Trophoblast cell (in vitro differentiated cells and primary cell): ENCODE results near the gene PLEKHA3.
A peak's percentile ranks its signal among the peaks of the same experiment; 100 is the strongest.
"Not testable (repeated sequence)": the region's sequence is repeated elsewhere in the genome, so short reads cannot be mapped to it uniquely, and the experiment has no call there.

Experiments used
- DNase-seq, 2 donors: peaks; one replicate each; pipeline ENCODE4 v3.0.0-alpha.2; 2016
- H2AFZ ChIP-seq: 2 replicates; pipeline ENCODE4 v1.6.1; 2013; ENCODE audit warnings: low read length, moderate library complexity, mild to moderate bottlenecking; ENCODE audit not compliant: insufficient read depth, poor library complexity
- H2AK5ac ChIP-seq: 2 replicates; pipeline ENCODE4 v1.6.1; 2013; ENCODE audit warnings: mild to moderate bottlenecking, low read length
- H2BK120ac ChIP-seq: 2 replicates; pipeline ENCODE4 v1.6.1; 2013; ENCODE audit warnings: low read length, mild to moderate bottlenecking, moderate library complexity; ENCODE audit not compliant: insufficient read depth, poor library complexity
- H2BK12ac ChIP-seq: 2 replicates; pipeline ENCODE4 v1.6.1; 2013; ENCODE audit warnings: mild to moderate bottlenecking, low read length, moderate library complexity
- H2BK5ac ChIP-seq: 2 replicates; pipeline ENCODE4 v1.6.1; 2013; ENCODE audit warnings: low read length, low read depth, moderate library complexity, mild to moderate bottlenecking; ENCODE audit not compliant: poor library complexity
- H3K14ac ChIP-seq: 2 replicates; pipeline ENCODE4 v1.6.1; 2013; ENCODE audit warnings: mild to moderate bottlenecking, low read length
- H3K18ac ChIP-seq: 2 replicates; pipeline ENCODE4 v1.6.1; 2013; ENCODE audit warnings: mild to moderate bottlenecking, low read length
- H3K23ac ChIP-seq: 2 replicates; pipeline ENCODE4 v1.6.1; 2013; ENCODE audit warnings: low read length
- H3K27ac ChIP-seq: 2 replicates; pipeline ENCODE4 v1.5.1; 2013; ENCODE audit warnings: low read depth, mild to moderate bottlenecking, inconsistent platforms, low read length, moderate library complexity
- H3K27me3 ChIP-seq: 2 replicates; pipeline ENCODE4 v1.6.1; 2013; ENCODE audit warnings: inconsistent platforms, mild to moderate bottlenecking, low read length, moderate library complexity; ENCODE audit not compliant: insufficient read depth
- H3K36me3 ChIP-seq, 2 experiments: 1 replicate in 1 of 2; 2 replicates in 1 of 2; pipeline ENCODE4 v1.6.1; 2013; ENCODE audit warnings: low read length in 2 of 2, mild to moderate bottlenecking in 2 of 2, moderate library complexity in 1 of 2; ENCODE audit not compliant: insufficient read depth in 2 of 2, control insufficient read depth in 1 of 2
- H3K4ac ChIP-seq: 2 replicates; pipeline ENCODE4 v1.6.1; 2013; ENCODE audit warnings: low read depth, mild to moderate bottlenecking, low read length, moderate library complexity
- H3K4me1 ChIP-seq, 2 experiments: 1 replicate in 1 of 2; 2 replicates in 1 of 2; pipeline ENCODE4 v1.6.1; 2013; ENCODE audit warnings: low read length in 2 of 2, mild to moderate bottlenecking in 2 of 2, moderate library complexity in 1 of 2; ENCODE audit not compliant: insufficient read depth in 2 of 2, control insufficient read depth in 1 of 2
- H3K4me2 ChIP-seq: 2 replicates; pipeline ENCODE4 v1.6.1; 2013; ENCODE audit warnings: inconsistent platforms, mild to moderate bottlenecking, low read length, moderate library complexity
- H3K4me3 ChIP-seq: 2 replicates; pipeline ENCODE4 v1.5.1; 2013; ENCODE audit warnings: mild to moderate bottlenecking, low read depth, low read length, inconsistent platforms
- H3K79me1 ChIP-seq: one replicate; pipeline ENCODE4 v1.6.1; 2013; ENCODE audit warnings: low read length
- H3K79me2 ChIP-seq: 2 replicates; pipeline ENCODE4 v1.6.1; 2013; ENCODE audit warnings: low read length, mild to moderate bottlenecking; ENCODE audit not compliant: control insufficient read depth, insufficient read depth, poor library complexity
- H3K9ac ChIP-seq: 2 replicates; pipeline ENCODE4 v1.6.1; 2013; ENCODE audit warnings: mild to moderate bottlenecking, low read length
- H3K9me3 ChIP-seq: 2 replicates; pipeline ENCODE4 v1.6.1; 2013; ENCODE audit warnings: low read depth, mild to moderate bottlenecking, control low read depth, inconsistent platforms, low read length; ENCODE audit not compliant: insufficient read depth
- H4K12ac ChIP-seq: 2 replicates; pipeline ENCODE4 v1.6.1; 2013; ENCODE audit warnings: low read depth, mild to moderate bottlenecking, low read length, moderate library complexity
- H4K8ac ChIP-seq: 2 replicates; pipeline ENCODE4 v1.6.1; 2013; ENCODE audit warnings: low read depth, mild to moderate bottlenecking, low read length, moderate library complexity
- H4K91ac ChIP-seq: one replicate; pipeline ENCODE4 v1.6.1; 2013; ENCODE audit warnings: low read depth, mild to moderate bottlenecking, low read length, moderate library complexity
- WGBS: extraction: QIAGEN DNeasy Blood & Tissue Kit; methylation state at CpG from one replicate; pipeline ENCODE4 v1.1.7; 2013; ENCODE audit warnings: missing lambda C conversion rate; ENCODE audit not compliant: insufficient read length, insufficient coverage; ENCODE audit errors: extremely low coverage; 5-methylcytosine and 5-hydroxymethylcytosine counted together

Gene PLEKHA3

DNA sequence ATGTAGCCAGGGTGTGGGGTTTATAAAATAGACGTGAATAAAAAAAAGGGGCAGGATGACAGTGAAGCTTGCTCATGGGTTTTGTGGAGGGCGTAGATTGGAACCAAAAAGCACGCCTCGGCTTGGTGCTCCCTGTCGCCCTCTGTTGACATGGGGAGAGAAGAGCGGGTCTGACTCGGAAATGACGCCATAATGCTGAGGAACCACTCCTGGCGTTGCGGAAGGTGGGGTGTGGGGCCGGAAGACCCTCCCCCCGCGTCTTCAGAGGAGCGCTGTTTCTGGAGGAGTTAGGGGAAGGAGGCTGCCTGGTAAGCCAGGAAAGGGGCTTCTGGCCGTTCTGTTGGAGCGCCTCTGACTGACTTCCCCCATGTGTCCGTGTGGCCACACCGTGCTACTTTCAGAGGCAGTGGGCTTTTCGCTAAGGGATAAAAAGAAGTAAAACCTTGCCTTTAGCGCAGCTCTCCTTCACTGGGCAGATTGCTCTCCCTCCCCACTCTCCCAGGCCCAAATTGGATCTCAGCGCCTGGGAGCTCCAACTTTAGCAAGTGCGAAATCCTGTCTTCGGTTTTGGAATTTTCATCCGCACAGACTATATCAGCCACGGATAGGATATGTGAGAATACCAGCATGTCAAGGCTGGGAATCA, 42.8 kb downstream of the PLEKHA3 start:
- Histone ChIP-seq H3K79me1 (peaks cover 2% of the 10 kb centered on the region), H2BK12ac (no peak overlapping the region), H4K8ac (peak overlapping the region; percentile 82), H2BK5ac (peak overlapping the region; percentile 34), H3K9ac (peak overlapping the region; percentile 97), H2BK120ac (no peak overlapping the region), H4K91ac (peak overlapping the region; percentile 15), H3K79me2 (peaks cover 2% of the 10 kb centered on the region), H2AFZ (peak overlapping the region; percentile 61), H3K27me3 (no peaks in the 10 kb centered on the region), H3K23ac (no peak overlapping the region), H3K4me1 (peaks cover 0 to 3% of the 10 kb centered on the region in 2 experiments), H3K4me2 (peak overlapping the region; percentile 68), H2AK5ac (no peak overlapping the region), H3K18ac (peak overlapping the region; percentile 65), H3K4ac (no peak overlapping the region), H4K12ac (peak overlapping the region; percentile 62), H3K4me3 (peak overlapping the region; percentile 83), H3K9me3 (no peaks in the 10 kb centered on the region), H3K27ac (peak overlapping the region; percentile 9), H3K14ac (peak overlapping the region; percentile 63), H3K36me3 (peaks cover 0 to 4% of the 10 kb centered on the region in 2 experiments)
- no CpG with 5 or more reads among the region's 25 CpGs for WGBS
- DNase-seq: peak; percentile 82 to 94

DNA sequence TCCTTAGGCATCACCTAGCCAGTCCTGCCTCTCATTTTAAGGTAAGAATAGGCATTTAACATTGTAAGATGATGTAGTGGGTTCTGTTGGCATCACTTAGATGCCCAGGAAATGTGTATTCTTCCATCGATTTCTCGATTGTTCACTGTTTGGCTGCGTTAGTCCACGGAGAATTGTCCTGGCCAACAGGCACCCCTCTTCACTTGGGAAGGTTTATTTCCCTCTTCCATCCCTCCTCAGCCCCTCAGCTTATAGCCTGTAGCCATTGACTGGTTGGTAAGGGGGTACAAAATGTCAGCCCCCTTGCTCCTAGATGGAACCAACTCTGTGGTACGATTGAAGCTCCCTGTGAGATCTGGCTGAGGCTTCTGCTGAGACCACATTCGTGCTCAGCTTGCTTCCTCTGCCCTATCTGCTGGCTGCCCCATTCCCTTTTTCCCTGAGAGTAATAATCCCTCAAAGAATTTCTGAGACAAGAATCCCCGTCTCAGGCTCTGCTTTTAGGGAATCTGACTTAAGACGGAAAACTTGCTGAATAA, 43.4 kb downstream of the PLEKHA3 start:
- Histone ChIP-seq H3K9ac (peak overlapping the region; percentile 97), H3K27ac (no peak overlapping the region), H4K8ac (no peak overlapping the region), H2AK5ac (no peak overlapping the region), H3K36me3 (peaks cover 0 to 2% of the 10 kb centered on the region in 2 experiments), H3K9me3 (no peaks in the 10 kb centered on the region), H4K12ac (peak overlapping the region; percentile 50), H3K4me3 (peak overlapping the region; percentile 83), H3K18ac (no peak overlapping the region), H3K14ac (peak overlapping the region; percentile 49), H3K4ac (peak overlapping the region; percentile 2), H3K23ac (no peak overlapping the region), H3K79me1 (peaks cover 2% of the 10 kb centered on the region), H2BK120ac (no peak overlapping the region), H3K4me1 (peaks cover 0 to 3% of the 10 kb centered on the region in 2 experiments), H2BK5ac (no peak overlapping the region), H2BK12ac (no peak overlapping the region), H3K4me2 (peak overlapping the region; percentile 68), H4K91ac (no peak overlapping the region), H2AFZ (no peak overlapping the region), H3K79me2 (peaks cover 2% of the 10 kb centered on the region), H3K27me3 (no peaks in the 10 kb centered on the region)
- no peak for DNase-seq
- WGBS: no CpG with 5 or more reads among the region's 8 CpGs

DNA sequence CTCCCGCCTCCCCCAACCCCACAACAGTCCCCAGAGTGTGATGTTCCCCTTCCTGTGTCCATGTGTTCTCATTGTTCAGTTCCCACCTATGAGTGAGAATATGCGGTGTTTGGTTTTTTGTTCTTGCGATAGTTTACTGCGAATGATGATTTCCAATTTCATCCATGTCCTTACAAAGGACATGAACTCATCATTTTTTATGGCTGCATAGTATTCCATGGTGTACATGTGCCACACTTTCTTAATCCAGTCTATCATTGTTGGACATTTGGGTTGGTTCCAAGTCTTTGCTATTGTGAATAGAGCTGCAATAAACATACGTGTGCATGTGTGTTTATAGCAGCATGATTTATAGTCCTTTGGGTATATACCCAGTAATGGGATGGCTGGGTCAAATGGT, 44.8 kb downstream of the PLEKHA3 start:
- H3K4me1 ChIP-seq, H3K4ac ChIP-seq, H4K8ac ChIP-seq, H3K36me3 ChIP-seq, H2BK5ac ChIP-seq, DNase-seq, H3K79me1 ChIP-seq, H3K27me3 ChIP-seq, H2AFZ ChIP-seq, H3K27ac ChIP-seq, H3K23ac ChIP-seq, H3K79me2 ChIP-seq, H2BK12ac ChIP-seq, H2BK120ac ChIP-seq, H3K18ac ChIP-seq, H4K91ac ChIP-seq, H4K12ac ChIP-seq, H3K9me3 ChIP-seq, H2AK5ac ChIP-seq, H3K4me3 ChIP-seq, H3K4me2 ChIP-seq, H3K14ac ChIP-seq, H3K9ac ChIP-seq: not testable (repeated sequence)
- WGBS: no CpG with 5 or more reads among the region's 5 CpGs

DNA sequence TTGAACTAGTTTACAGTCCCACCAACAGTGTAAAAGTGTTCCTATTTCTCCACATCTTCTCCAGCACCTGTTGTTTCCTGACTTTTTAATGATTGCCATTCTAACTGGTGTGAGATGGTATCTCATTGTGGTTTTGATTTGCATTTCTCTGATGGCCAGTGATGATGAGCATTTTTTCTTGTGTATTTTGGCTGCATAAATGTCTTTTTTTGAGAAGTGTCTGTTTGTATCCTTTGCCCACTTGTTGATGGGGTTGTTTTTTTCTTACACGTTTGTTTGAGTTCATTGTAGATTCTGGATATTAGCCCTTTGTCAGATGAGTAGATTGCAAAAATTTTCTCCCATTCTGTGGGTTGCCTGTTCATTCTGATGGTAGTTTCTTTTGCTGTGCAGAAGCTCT, 45.2 kb downstream of the PLEKHA3 start:
- H3K4me1 ChIP-seq, H2AK5ac ChIP-seq, H3K79me2 ChIP-seq, H2BK5ac ChIP-seq, H2BK12ac ChIP-seq, H3K4ac ChIP-seq, H3K23ac ChIP-seq, H3K4me3 ChIP-seq, H2BK120ac ChIP-seq, H3K36me3 ChIP-seq, H3K9ac ChIP-seq, H3K79me1 ChIP-seq, H3K14ac ChIP-seq, H4K8ac ChIP-seq, H3K27ac ChIP-seq, H3K18ac ChIP-seq, DNase-seq, H3K27me3 ChIP-seq, H2AFZ ChIP-seq, H4K12ac ChIP-seq, H3K4me2 ChIP-seq, H3K9me3 ChIP-seq, H4K91ac ChIP-seq: not testable (repeated sequence)
- no CpG with 5 or more reads among the region's 1 CpG for WGBS
